Mammary epithelial cell (primary cell): Measurements from ENCODE around the gene KCNJ9.

Experiments
- CTCF ChIP-seq, 2 donors: IDR thresholded peaks in 1 of 2; conservative IDR thresholded peaks in 1 of 2; 2 replicates each; pipeline ENCODE4 v1.5.1; 2011 to 2012; ENCODE audit warnings: inconsistent platforms in 2 of 2, low read length in 2 of 2, mild to moderate bottlenecking in 2 of 2, control low read depth in 1 of 2, low read depth in 1 of 2; ENCODE audit not compliant: insufficient read depth in 1 of 2; ENCODE audit errors: extremely low read depth in 1 of 2
- EZH2 ChIP-seq: IDR thresholded peaks from 2 replicates; pipeline ENCODE4 v1.6.1; 2012; ENCODE audit warnings: low read length, inconsistent platforms, borderline replicate concordance

DNA sequence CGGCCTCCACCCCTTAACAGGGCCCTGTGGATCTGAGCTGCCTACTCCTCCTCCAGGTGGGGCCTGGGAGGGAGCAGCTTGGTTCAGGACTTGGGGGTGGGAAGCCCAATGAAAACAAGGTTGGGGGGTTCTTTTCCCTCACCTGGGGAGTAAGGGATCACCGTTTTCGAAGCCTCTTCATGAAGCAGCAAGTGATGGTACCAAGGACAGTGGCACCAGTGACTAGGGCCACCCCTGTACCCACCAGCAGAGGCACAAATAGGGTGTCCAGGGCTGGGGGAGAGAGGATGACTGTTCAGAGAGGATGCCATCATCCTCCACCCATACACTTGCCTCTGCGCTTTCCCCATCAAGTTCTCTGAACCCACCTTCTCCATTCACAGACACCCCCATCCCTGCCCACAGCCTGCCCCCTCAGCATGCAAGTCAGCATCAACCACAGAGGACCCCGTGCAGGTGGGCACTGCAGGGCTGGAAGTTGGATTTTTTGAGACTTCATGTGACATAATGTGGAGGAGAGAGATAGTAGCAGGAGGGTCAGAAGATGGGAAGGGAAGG is 10.4 kb downstream of the KCNJ9 start:
- TF ChIP-seq EZH2 (no peak), CTCF (conservative IDR thresholded peaks at IDR 0.05 in 1 of 2, IDR thresholded peaks at IDR 0.05 in 1 of 2; ENCODE audit: extremely low read depth in 1 of 2, insufficient read depth in 1 of 2, low read depth in 1 of 2, low read length in 2 of 2) (no peak)
